Tibial nerve (tissue), 4 donors: ENCODE data around the gene ELMO1. TPM values are rescaled to one million over a fixed set of nuclear protein-coding genes. Genes with fewer than 3 reads are reported as not detected.

Experiments used
- DNase-seq, 2 donors: peaks; one replicate each; pipeline ENCODE4 v3.0.0-alpha.2; 2019; ENCODE audit warnings: low spot score in 2 of 2
- H3K27ac ChIP-seq, 4 donors: fragments of 200-600 bp; sonication (generic) in 3 of 4; one replicate each; pipeline ENCODE4 v1.5.1; 2017 to 2019; ENCODE audit warnings: mild to moderate bottlenecking in 1 of 4
- H3K27me3 ChIP-seq, 2 donors: fragments of 200-600 bp; sonication (generic) in 1 of 2; one replicate each; pipeline versions ENCODE4 v1.5.1 to v1.6.0; 2017 to 2019
- H3K36me3 ChIP-seq, 3 donors: fragments of 200-600 bp; sonication (generic); one replicate each; pipeline ENCODE4 v1.5.1; 2018 to 2019
- H3K4me1 ChIP-seq, 4 donors: fragments of 200-600 bp; sonication (generic) in 3 of 4; one replicate each; pipeline ENCODE4 v1.5.1; 2017 to 2019
- H3K4me3 ChIP-seq, 4 donors: fragments of 200-600 bp; sonication (generic) in 3 of 4; one replicate each; pipeline ENCODE4 v1.5.1; 2017 to 2019; ENCODE audit warnings: mild to moderate bottlenecking in 1 of 4, moderate library complexity in 1 of 4
- H3K9me3 ChIP-seq, 4 donors: fragments of 200-600 bp; sonication (generic) in 3 of 4; one replicate each; pipeline ENCODE4 v1.5.1; 2017 to 2019
- CTCF ChIP-seq, 5 experiments: fragments of 200-600 bp in 3 of 5; fragments of 450-650 bp in 2 of 5; sonication (generic) in 3 of 5; IDR thresholded peaks; one replicate each; pipeline ENCODE4 v1.5.1; 2016 to 2019; ENCODE audit warnings: antibody characterized with exemption in 5 of 5, mild to moderate bottlenecking in 3 of 5, moderate library complexity in 2 of 5
- EP300 ChIP-seq, 2 donors: sonication (generic); formaldehyde crosslinking; IDR thresholded peaks; one replicate each; pipeline ENCODE4 v1.6.1; 2017; ENCODE audit warnings: antibody characterized with exemption in 2 of 2, mild to moderate bottlenecking in 1 of 2
- POLR2A ChIP-seq, 2 donors: fragments of 450-650 bp; IDR thresholded peaks; one replicate each; pipeline ENCODE4 v1.6.1; 2017; ENCODE audit warnings: antibody characterized with exemption in 2 of 2, mild to moderate bottlenecking in 2 of 2, moderate library complexity in 2 of 2
- WGBS, 2 donors: methylation state at CpG; one replicate each; pipeline ENCODE4 v1.1.5; 2018; 5-methylcytosine and 5-hydroxymethylcytosine counted together
- total RNA-seq, 4 donors: library from RNA; depleted of rRNA; stranded (reverse); fragments of >200 nt; gene quantifications; one replicate each; pipeline ENCODE4 v1.1.0, GENCODE V29; 2016

The ELMO1 gene
- total RNA-seq, 4 donors from 2014 or later: 196 to 328 (median 268) TPM

GRCh38 chr7:37416378-37417106 is 32.1 kb downstream of the ELMO1 start:
- Histone ChIP-seq H3K4me1 (peaks cover 0 to 53% (median 16%) of the 10 kb centered on the region in 4 donors), H3K27ac (peak overlapping the region in 1 of 4 donors; percentile 19), H3K4me3 (no peak overlapping the region), H3K27me3 (no peaks in the 10 kb centered on the region), H3K36me3 (peaks cover 0 to 4% (median 0%) of the 10 kb centered on the region in 3 donors), H3K9me3 (no peaks in the 10 kb centered on the region)
- no peak for TF ChIP-seq CTCF (IDR thresholded peaks at IDR 0.05)
- TF ChIP-seq POLR2A (IDR thresholded peaks at IDR 0.05): no peak
- TF ChIP-seq EP300 (IDR thresholded peaks at IDR 0.05): no peak
- WGBS, 2 donors: 74 to 75% methylated on average over 6 of the region's 6 CpGs
- no peak for DNase-seq

DNA sequence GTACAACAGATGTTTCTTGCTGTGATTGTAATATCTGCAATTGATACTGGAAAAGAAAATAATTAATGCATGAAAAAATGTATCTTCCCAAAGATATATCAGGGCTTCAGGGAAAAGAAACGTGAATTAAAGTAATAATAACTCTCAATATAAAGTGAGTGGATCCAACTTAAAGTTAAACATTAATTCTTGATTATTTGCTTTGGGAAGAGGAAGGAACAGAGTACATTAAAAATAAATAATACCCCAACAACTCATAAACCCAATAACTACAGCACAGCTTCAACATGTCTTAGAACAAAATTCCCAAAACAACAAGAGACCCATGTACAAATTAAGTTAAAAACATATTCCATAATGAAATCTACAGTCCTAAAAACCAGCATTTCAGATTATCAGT is 33.0 kb downstream of the ELMO1 start:
- Histone ChIP-seq H3K36me3 (peaks cover 0 to 4% (median 0%) of the 10 kb centered on the region in 3 donors), H3K9me3 (no peaks in the 10 kb centered on the region), H3K4me3 (no peak overlapping the region), H3K27me3 (no peaks in the 10 kb centered on the region), H3K4me1 (peaks cover 0 to 53% (median 13%) of the 10 kb centered on the region in 4 donors), H3K27ac (no peak overlapping the region)
- no peak for DNase-seq
- TF ChIP-seq EP300 (IDR thresholded peaks at IDR 0.05) (no peak), POLR2A (IDR thresholded peaks at IDR 0.05) (no peak), CTCF (IDR thresholded peaks at IDR 0.05) (no peak)
- 92 to 98% methylated on average over 1 of the region's 1 CpG for WGBS, 2 donors

GRCh38 chr7:37414352-37414983 is 34.2 kb downstream of the ELMO1 start:
- WGBS, 2 donors: 90% methylated on average over 5 of the region's 5 CpGs
- Histone ChIP-seq H3K4me1 (peaks cover 0 to 53% (median 12%) of the 10 kb centered on the region in 4 donors), H3K27ac (no peak overlapping the region), H3K9me3 (no peaks in the 10 kb centered on the region), H3K27me3 (no peaks in the 10 kb centered on the region), H3K36me3 (peaks cover 0 to 4% (median 0%) of the 10 kb centered on the region in 3 donors), H3K4me3 (no peak overlapping the region)
- TF ChIP-seq CTCF (IDR thresholded peaks at IDR 0.05) (no peak), EP300 (IDR thresholded peaks at IDR 0.05) (no peak), POLR2A (IDR thresholded peaks at IDR 0.05) (no peak)
- no peak for DNase-seq

- Histone ChIP-seq H3K4me1 (peaks cover 0 to 55% (median 18%) of the 10 kb centered on the region in 4 donors), H3K9me3 (no peaks in the 10 kb centered on the region), H3K27ac (peak overlapping the region in 2 of 4 donors; percentile 32 to 58), H3K36me3 (peaks cover 0 to 4% (median 0%) of the 10 kb centered on the region in 3 donors), H3K4me3 (no peak overlapping the region), H3K27me3 (no peaks in the 10 kb centered on the region)
- WGBS, 2 donors: 57 to 63% methylated on average over 4 of the region's 4 CpGs
- DNase-seq: no peak
- TF ChIP-seq POLR2A (IDR thresholded peaks at IDR 0.05): no peak
These were observed 37.1 kb downstream of the ELMO1 start for GRCh38 chr7:37411444-37412034.

- H3K9me3 ChIP-seq: no peaks in the 10 kb centered on the region
- H3K4me1 ChIP-seq: peaks cover 0 to 58% (median 23%) of the 10 kb centered on the region in 4 donors
- DNase-seq: no peak
- H3K36me3 ChIP-seq: peaks cover 0 to 4% (median 0%) of the 10 kb centered on the region in 3 donors
- peak overlapping the region in 2 of 4 donors; percentile 32 to 58 for H3K27ac ChIP-seq
- H3K4me3 ChIP-seq: no peak overlapping the region
- no peaks in the 10 kb centered on the region for H3K27me3 ChIP-seq
- WGBS, 2 donors: 27 to 42% methylated on average over 1 of the region's 1 CpG
- TF ChIP-seq EP300 (IDR thresholded peaks at IDR 0.05): no peak
- TF ChIP-seq POLR2A (IDR thresholded peaks at IDR 0.05): no peak
- no peak for TF ChIP-seq CTCF (IDR thresholded peaks at IDR 0.05)
These were observed 38.1 kb downstream of the ELMO1 start for GRCh38 chr7:37410305-37411229.
